Cardiac muscle cell (in vitro differentiated cells and primary cell): ENCODE data around the gene FERMT3. TPM values are rescaled to one million over a fixed set of nuclear protein-coding genes. Genes with fewer than 3 reads are reported as not detected.

Experiments used
- DNase-seq, 2 donors: peaks; one replicate each; pipeline versions ENCODE4 v3.0.0 to v3.0.0-alpha.2; 2010 to 2017; ENCODE audit warnings: low read depth in 1 of 2, low spot score in 1 of 2
- H3K27ac ChIP-seq: fragments of 200-600 bp; sonication (generic); 2 replicates; pipeline ENCODE4 v1.5.1; 2016
- H3K27me3 ChIP-seq: fragments of 200-600 bp; sonication (generic); 2 replicates; pipeline ENCODE4 v1.6.0; 2016; ENCODE audit warnings: control low read depth
- H3K36me3 ChIP-seq: fragments of 200-600 bp; sonication (generic); 2 replicates; pipeline ENCODE4 v1.5.1; 2016; ENCODE audit warnings: control low read depth
- H3K4me1 ChIP-seq: fragments of 200-600 bp; sonication (generic); 2 replicates; pipeline ENCODE4 v1.8.1; 2017; ENCODE audit warnings: low read depth, mild to moderate bottlenecking, mixed run types
- H3K4me3 ChIP-seq: fragments of 200-600 bp; sonication (generic); 2 replicates; pipeline ENCODE4 v1.5.1; 2016; ENCODE audit warnings: mild to moderate bottlenecking
- H3K9me3 ChIP-seq: fragments of 200-600 bp; sonication (generic); 2 replicates; pipeline ENCODE4 v1.5.1; 2017; ENCODE audit warnings: low read depth, mild to moderate bottlenecking, control low read depth
- CTCF ChIP-seq: IDR thresholded peaks from 2 replicates; pipeline ENCODE4 v1.5.1; 2012; ENCODE audit warnings: low read depth, mild to moderate bottlenecking, low read length
- polyA plus RNA-seq: library from polyadenylated mRNA; unstranded; fragments of >200 nt; fragmentation: Nextera tagmentation; extraction: Ambion mirVana; gene quantifications from 2 replicates; pipeline ENCODE4 v1.2.1, GENCODE V29; 2016
- total RNA-seq: library from RNA; depleted of rRNA; stranded (reverse); fragments of >200 nt; gene quantifications from 2 replicates; pipeline ENCODE4 v1.2.3, GENCODE V29; 2016

The FERMT3 gene
- total and polyA plus RNA-seq, 2 experiments from 2014 or later, result 1.1 to 1.8 TPM

GRCh38 chr11:64224151-64224890 lies 17.8 kb downstream of the FERMT3 start:
- Histone ChIP-seq H3K36me3 (peaks cover 4% of the 10 kb centered on the region), H3K27me3 (no peaks in the 10 kb centered on the region), H3K4me1 (peaks cover 14% of the 10 kb centered on the region), H3K9me3 (no peaks in the 10 kb centered on the region), H3K27ac (no peak overlapping the region), H3K4me3 (no peak overlapping the region)
- TF ChIP-seq CTCF, result no peak
- no peak for DNase-seq

GRCh38 chr11:64224891-64225607 lies 18.5 kb downstream of the FERMT3 start:
- Histone ChIP-seq H3K9me3 (no peaks in the 10 kb centered on the region), H3K36me3 (peaks cover 4% of the 10 kb centered on the region), H3K4me3 (peak overlapping the region; percentile 68), H3K4me1 (peaks cover 20% of the 10 kb centered on the region), H3K27ac (peak overlapping the region; percentile 65), H3K27me3 (no peaks in the 10 kb centered on the region)
- TF ChIP-seq CTCF, result no peak
- DNase-seq, result no peak

DNA sequence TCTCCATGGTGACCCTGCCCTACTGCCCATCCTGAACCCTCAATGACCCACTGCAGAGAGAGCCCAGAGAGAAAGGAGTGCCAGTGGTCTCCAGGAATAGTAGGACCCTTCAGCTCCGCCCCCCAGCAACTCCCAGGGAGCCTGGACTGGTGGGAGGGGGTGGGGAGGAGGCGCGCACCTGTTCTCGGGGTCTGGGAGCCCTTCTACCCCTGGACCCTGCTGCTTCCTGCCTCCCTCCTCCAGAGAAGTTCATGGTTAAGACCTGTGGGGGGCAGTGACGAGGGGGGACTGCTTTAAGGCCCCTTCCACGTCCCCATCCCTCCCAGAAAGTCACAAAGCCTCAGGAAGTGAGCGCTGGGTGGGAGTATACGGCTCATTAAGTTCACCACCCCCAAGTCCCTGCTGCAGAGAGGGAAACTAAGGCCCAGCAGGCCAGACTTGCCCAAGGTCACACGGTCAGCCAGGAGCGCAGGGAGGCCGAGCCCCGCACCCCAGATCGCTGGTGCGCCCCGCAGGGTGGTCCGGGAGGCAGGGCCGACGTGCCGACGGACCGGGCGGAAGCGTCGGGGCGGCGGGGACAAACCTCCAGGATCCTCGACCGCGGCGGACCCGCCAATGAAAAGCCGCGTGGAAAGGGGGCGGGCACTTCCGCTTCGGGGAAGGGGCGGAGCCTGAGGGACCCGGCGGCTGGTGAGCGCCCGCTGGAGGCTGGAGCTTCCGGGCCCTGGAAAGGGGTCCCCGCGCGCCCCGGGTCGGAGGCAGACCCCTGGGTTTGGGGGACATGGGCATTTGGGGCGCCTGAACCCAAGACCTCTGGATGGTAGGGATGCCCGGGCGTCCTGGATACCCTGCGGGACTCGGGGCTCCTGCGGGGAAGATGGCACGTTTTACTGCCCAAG lies 19.3 kb downstream of the FERMT3 start, which contains the start of the genes NUDT22 and TRPT1:
TSS of gene NUDT22 (plus strand) at position 667 of the 899 bp plus-strand sequence. CDS start 379 bp downstream, outside the sequence.
TSS of gene TRPT1 (minus strand) at position 579 of the 899 bp plus-strand sequence. CDS start at position 253, 326 bp downstream.
- peaks cover 4% of the 10 kb centered on the region for H3K36me3 ChIP-seq
- H3K4me3 ChIP-seq, result peak within 1 kb of the TSS; percentile 68
- peaks cover 20% of the 10 kb centered on the region for H3K4me1 ChIP-seq
- H3K27me3 ChIP-seq, result no peaks in the 10 kb centered on the region
- H3K27ac ChIP-seq, result peak within 1 kb of the TSS; percentile 65
- H3K9me3 ChIP-seq, result no peaks in the 10 kb centered on the region
- peak; percentile 24 for TF ChIP-seq CTCF
- peak; percentile 80 to 91 for DNase-seq

GRCh38 chr11:64226507-64227051 lies 20.1 kb downstream of the FERMT3 start:
- Histone ChIP-seq H3K4me3 (peak overlapping the region; percentile 68), H3K36me3 (peaks cover 4% of the 10 kb centered on the region), H3K9me3 (no peaks in the 10 kb centered on the region), H3K4me1 (peaks cover 20% of the 10 kb centered on the region), H3K27me3 (no peaks in the 10 kb centered on the region), H3K27ac (no peak overlapping the region)
- TF ChIP-seq CTCF, result no peak
- DNase-seq, result no peak
